Ramos (cell line): Measurements from ENCODE around the gene ADGRA3.
"Not testable (repeated sequence)": the region's sequence is repeated elsewhere in the genome, so short reads cannot be mapped to it uniquely, and the experiment has no call there.

ENCODE experiments used
- in situ Hi-C: fragments of 300-500 bp; cut with MboI; formaldehyde crosslinking; loops from one replicate; pipeline ENCODE4 v1.14.3; 2022; ENCODE audit warnings: low sequenced_read_pairs; ENCODE audit not compliant: unreplicated experiment

ADGRA3 gene

DNA sequence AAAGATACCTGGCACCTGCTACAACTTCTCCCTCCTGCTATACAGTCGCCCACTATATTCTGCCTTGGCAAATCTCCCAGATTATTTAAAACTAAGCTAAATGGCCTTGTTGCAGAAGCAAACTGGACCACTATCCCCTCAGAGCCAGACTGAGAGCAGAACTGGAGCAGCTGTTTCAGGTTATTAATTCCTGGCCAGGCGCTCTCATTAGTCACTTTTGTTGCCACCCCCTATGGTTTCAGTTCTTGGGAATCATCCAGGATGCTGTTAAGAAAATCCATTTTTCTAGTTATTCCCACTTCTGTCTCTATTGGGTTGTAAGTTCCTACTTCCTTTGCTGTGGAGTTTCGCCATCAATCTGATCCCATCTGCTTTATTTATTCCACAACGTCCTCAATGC, 30.1 kb downstream of the ADGRA3 start:
- in situ Hi-C loops: no loop called here

DNA sequence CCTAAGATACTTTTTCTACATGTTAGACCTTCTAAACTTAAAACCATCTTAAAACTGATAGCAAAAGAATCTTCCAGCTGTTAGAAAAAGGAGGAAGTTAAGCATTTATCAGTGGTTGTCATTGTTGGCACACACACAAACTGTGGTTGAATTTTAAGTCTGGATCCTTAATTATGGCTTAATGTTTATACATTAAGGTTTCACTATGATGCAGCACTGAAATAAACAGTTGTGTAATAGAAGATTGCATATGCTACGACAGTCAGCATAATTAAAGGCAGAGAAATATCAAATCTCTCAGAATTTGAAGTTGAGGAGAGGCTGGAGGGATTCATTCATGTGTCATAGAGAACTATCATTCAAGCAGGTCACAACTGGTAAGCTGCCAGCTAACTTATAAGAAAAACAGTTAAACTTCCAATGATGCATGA, 32.3 kb downstream of the ADGRA3 start:
- in situ Hi-C loops: no loop called here

GRCh38 chr4:22482250-22483127, 33.4 kb downstream of the ADGRA3 start:
- in situ Hi-C loops: no loop called here

DNA sequence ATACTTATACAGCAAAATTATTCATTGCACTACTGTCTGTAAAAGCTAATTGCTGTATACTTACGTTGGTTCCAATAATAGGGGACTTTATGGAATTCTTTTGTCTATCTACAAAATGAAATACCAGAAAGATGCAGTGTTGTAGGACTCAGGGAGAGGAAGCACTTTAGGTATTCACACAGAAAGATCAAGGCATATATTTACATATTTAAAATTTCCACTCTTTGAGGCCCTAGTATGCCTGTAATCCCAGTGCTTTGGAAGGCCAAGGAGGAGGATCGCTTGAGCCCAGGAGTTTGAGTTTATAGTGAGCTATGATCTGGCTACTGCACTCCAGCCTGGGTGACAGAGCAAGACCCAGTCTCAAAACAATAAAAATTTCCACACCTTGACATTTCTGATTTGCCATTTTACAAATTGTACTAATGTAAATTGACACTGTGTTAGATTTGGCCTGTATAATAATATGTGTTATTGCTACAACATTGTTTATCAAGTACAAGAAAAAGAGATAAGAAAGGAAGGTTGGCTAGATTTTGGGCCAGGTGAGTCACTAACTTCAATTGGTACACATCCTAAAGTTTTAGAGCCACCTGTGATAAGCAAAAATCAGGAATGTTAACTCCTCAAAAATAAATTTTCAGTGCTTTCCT, 35.1 kb downstream of the ADGRA3 start:
- in situ Hi-C loops: no loop called here

- in situ Hi-C loops: no loop called here
Observed at GRCh38 chr4:22478426-22478825, 37.4 kb downstream of the ADGRA3 start.

DNA sequence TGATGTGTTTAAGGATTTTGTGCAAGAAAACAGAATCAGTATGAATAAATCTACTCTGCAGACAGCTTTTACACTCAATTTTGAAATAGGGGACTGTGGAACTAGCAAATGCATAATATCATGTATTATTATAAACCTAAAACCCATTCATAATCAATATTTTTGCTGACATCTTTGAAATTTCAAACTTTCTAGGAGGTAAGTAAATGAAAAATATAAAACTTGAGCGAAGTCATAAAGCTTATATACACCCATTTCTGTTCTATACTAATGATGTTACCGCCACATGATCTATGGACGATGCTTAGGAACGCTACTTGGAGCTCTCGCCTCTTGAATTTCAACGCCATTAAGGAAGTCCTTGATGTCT, 38.1 kb downstream of the ADGRA3 start:
- in situ Hi-C loops: no loop called here

GRCh38 chr4:22477136-22477812, 38.6 kb downstream of the ADGRA3 start:
- in situ Hi-C loops: no loop called here

- in situ Hi-C loops: no loop called here
Observed at GRCh38 chr4:22476011-22476410, 39.9 kb downstream of the ADGRA3 start.

DNA sequence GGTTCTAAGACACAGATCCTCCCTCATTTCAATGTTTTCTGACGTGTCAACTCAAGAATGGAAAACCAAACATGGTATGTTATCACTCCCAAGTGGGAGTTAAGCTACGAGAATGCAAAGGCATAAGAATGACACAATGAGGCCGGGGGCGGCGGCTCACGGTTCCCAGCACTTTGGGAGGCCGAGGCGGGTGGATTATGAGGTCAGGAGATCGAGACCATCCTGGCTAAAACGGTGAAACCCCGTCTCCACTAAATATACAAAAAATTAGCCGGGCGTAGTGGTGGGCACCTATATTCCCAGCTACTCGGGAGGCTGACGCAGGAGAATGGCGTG, 40.6 kb downstream of the ADGRA3 start:
- in situ Hi-C loops: not testable (repeated sequence)

- in situ Hi-C loops: no loop called here
Observed at GRCh38 chr4:22474636-22475310, 41.1 kb downstream of the ADGRA3 start.

DNA sequence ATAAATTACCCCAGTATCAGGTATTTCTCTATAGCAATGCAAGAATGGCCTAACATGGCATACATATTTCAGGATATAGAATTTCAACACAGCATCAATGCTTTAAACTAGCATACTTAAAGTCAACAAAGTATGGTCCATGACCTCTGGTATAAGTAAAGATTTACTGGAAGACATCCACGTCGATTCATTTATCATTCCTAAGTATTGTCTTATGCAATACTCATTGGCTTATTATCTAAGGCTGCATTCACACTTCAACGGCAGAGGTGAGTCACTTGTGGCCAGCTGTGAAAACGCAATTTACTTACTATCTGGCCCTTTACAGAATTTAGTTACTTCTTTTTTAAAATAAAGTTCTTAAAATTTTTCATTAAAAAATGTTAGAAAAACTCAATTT, 42.6 kb downstream of the ADGRA3 start:
- in situ Hi-C loops: no loop called here

- in situ Hi-C loops: no loop called here
Observed at GRCh38 chr4:22471999-22472461, 43.8 kb downstream of the ADGRA3 start.

DNA sequence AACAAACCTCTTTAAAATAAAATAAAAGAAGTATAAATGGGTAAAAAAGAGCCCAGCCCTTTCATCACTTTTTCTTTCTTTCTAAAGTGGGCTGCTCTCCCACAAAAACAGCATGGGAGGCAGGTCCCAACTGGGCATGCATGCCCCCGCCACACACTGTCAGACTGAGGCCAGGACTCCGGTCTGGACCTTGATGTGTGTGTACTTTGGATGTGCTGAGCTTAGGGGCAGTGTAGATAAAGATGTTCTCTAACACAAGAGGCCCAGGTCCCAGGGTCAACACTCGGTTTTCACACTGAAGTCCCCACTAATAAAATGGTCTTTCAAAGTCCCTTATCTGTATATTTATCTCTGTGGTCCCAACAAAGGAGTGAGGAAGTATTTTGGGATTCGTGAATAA, 44.4 kb downstream of the ADGRA3 start:
- in situ Hi-C loops: no loop called here

DNA sequence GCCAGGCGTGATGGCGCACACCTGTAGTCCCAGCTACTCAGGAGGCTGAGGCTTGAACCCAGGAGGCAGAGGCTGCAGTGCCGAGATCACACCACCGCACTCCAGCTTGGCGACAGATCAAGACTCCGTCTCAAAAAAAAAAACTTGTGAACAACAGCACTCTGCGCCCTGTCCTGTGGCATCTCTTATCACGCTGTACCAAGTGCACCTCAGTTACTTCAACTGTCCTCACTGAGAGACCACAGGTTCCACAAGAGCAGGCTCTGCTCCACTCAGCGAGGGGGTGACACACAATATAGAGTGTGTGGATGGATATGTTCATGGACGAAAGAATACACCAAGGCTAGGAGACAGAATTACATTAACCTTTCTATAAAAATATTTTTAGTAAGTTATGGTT, 49.3 kb downstream of the ADGRA3 start:
- in situ Hi-C loops: no loop called here

GRCh38 chr4:22465996-22466395, 49.9 kb downstream of the ADGRA3 start:
- in situ Hi-C loops: no loop called here

DNA sequence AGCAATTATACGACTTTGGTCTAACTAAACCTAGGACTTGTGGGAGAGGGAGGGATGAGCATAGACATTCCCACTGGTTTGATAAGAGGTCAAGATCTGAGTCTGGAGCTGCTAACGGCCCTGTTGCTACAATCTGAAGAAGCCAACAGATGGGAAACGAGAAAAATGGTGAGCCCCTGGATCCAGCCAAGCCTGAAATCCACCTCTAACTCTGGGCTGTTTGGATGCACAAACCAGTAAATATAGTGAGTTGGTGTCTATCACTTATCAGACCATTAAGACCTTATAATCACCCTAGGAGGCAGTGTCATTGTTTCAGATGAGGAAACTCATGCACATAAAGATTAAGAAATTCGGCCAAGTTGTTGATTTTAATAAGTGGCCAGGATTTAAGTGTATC, 50.5 kb downstream of the ADGRA3 start:
- in situ Hi-C loops: no loop called here

DNA sequence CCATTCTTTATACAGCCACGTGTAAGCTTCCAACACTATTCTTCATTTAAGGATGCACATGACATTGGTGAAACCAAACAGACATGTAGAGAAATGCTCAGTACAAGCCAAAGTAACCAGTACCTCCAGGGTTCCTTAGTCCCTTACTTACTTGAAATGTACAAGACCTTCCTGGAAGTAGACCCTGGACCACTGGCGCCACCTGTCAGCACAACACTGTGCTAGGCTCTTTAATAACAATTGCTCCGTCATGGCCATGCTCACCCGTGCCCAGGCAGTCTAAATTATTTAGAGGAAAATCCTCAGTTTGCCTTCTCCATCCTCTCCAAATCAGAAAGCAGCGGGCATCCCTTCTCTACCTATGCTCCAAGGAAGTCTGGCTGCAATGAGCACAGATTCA, 52.7 kb downstream of the ADGRA3 start:
- in situ Hi-C loops: no loop called here

DNA sequence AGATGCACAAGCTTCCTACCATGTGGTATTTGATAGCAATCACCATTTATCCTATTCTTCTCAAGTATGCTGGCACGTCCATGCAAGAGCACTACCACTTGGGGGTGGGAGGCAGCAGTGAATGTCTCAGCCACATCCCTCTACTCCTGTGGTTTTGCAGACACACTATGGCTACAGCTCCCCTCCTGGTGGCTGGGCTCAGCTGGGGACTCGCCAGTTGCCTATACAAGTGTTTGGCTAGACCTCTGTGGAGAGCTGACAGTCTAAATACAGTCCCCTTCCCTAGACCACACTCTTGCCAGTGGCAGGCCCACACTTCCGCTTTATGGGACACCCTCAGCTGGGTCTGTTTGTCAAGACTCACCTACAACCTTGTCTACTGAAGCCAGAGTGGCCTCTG, 53.2 kb downstream of the ADGRA3 start:
- in situ Hi-C loops: no loop called here

DNA sequence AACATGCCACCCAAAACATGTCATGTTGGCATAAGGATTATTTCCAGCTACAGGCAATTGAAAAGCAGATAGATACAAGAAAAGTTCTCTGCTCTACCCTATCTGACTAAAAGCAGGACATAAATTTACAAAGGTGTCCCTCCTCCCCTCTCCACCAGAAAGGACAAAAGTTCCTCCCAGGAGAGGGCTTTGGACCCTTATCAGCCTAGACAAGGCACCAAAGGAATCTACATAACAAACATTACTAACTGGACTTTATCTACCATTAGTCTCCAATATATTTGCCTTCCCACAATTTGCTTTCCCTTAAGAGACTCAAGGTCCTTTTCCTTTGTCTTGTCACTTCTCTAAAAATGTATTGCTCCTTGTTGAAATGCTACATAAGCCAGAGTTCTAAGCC, 55.6 kb downstream of the ADGRA3 start:
- in situ Hi-C loops: no loop called here

DNA sequence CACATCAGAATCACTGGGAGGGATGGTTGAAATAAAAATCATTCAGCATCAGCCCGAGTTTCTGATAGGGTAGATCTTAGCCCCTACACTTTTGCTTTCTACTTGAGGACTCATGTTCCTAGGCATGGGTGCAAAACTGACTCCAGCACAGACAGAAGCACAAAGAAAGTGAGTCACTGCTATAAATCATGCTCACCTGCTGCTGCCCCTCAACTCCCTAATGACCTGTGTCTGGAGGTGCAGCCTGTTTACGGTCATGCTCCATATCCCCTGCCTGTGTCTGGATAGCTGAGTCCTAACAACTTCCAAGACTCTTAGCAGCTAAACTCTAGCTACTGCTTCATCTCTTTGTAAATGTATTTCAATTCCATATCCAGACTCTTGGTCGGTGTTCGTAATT, 57.8 kb downstream of the ADGRA3 start:
- in situ Hi-C loops: no loop called here

DNA sequence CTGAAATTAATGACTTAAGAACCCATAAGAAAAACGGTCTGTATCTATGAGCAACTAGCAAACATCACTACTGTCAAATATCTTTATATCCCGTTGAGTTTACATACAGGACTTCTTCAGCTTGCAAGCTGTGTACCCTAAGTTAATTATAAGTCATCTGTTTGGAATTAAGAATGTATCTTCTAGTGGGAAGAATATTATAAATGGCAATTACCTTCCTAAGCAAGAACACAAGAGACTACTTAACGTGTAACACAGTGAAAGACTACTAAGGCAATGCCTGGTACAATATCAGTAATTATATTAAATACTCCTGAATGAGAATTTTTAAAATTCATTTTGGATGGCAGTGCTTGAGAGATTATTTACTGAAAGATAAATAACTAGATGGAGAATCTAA, 58.5 kb downstream of the ADGRA3 start:
- in situ Hi-C loops: no loop called here
